ENCODE results near the gene XPC. TPM values are rescaled to one million over a fixed set of nuclear protein-coding genes. Genes with fewer than 3 reads are reported as not detected.

The XPC gene
- polyA plus RNA-seq, 1 of the 3 experiments (the other 2 are of a cell fraction) = 50.0 TPM

DNA sequence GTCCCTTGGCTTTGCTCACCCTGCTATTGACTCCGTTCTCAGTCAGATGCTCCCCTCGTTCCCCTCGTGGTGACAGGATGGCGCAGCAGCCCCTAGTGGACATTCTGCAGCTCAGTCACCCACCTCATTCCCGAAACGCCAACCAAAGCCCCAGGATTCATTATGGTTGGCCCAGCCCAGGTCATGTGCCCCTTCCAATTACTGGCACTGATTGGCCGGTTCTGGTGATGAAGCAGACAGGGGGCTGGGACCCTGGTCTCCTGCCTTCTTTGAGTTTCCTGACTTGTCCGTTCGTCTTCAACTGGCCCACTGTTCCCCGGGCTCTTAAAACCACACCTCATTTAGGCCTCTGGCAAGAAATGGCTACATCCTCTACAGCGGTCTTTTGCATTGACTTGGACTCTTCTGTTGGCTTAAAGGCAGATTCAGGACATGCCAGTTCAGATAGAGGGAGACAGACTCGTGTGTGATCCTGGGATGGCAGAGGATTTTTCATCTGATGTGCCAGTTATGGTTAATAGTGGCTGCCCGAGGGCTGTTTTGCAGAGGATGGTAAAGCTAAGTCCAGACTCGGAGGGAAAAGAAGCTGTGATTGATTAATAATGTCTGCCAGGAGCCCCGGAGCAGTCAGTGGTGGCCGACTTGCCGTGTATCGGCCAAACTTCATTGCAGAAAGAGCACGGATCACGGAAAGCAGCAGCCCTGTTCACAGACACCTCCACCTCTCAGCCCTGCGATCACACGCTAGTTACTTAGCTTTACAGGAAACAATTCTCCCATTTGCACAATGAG lies 38.1 kb upstream of the XPC start (continued):
- TF ChIP-seq, protein P1, sequence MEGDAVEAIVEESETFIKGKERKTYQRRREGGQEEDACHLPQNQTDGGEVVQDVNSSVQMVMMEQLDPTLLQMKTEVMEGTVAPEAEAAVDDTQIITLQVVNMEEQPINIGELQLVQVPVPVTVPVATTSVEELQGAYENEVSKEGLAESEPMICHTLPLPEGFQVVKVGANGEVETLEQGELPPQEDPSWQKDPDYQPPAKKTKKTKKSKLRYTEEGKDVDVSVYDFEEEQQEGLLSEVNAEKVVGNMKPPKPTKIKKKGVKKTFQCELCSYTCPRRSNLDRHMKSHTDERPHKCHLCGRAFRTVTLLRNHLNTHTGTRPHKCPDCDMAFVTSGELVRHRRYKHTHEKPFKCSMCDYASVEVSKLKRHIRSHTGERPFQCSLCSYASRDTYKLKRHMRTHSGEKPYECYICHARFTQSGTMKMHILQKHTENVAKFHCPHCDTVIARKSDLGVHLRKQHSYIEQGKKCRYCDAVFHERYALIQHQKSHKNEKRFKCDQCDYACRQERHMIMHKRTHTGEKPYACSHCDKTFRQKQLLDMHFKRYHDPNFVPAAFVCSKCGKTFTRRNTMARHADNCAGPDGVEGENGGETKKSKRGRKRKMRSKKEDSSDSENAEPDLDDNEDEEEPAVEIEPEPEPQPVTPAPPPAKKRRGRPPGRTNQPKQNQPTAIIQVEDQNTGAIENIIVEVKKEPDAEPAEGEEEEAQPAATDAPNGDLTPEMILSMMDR (IDR thresholded peaks at IDR 0.05) = peak; percentile 60
- peak; percentile 57 for TF ChIP-seq SMC3 (IDR thresholded peaks at IDR 0.05; ENCODE audit: low read depth, low read length)
- peak; percentile 87 for TF ChIP-seq POLR2AphosphoS5 (IDR thresholded peaks at IDR 0.05; ENCODE audit: low read depth, low read length)
- TF ChIP-seq SIN3A (IDR thresholded peaks at IDR 0.05; ENCODE audit: borderline replicate concordance, low read depth, low read length) = peak; percentile 42; the same call in 1 of the 2 replicates
- TF ChIP-seq, protein P2, sequence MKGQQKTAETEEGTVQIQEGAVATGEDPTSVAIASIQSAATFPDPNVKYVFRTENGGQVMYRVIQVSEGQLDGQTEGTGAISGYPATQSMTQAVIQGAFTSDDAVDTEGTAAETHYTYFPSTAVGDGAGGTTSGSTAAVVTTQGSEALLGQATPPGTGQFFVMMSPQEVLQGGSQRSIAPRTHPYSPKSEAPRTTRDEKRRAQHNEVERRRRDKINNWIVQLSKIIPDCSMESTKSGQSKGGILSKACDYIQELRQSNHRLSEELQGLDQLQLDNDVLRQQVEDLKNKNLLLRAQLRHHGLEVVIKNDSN (IDR thresholded peaks at IDR 0.05; ENCODE audit: borderline replicate concordance, low read depth) = peak; percentile 92
- TF ChIP-seq, protein P3, sequence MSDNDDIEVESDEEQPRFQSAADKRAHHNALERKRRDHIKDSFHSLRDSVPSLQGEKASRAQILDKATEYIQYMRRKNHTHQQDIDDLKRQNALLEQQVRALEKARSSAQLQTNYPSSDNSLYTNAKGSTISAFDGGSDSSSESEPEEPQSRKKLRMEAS (IDR thresholded peaks at IDR 0.05; ENCODE audit: low read depth) = peak; percentile 92
- TF ChIP-seq JUND (IDR thresholded peaks at IDR 0.05) = no peak
- TF ChIP-seq MXI1 (IDR thresholded peaks at IDR 0.05; ENCODE audit: low read depth, low read length) = peak; percentile 77
- peak; percentile 82; the same call in 1 of the 2 replicates for TF ChIP-seq RFX5 (IDR thresholded peaks at IDR 0.05; ENCODE audit: low read length)
- TF ChIP-seq, protein P4, sequence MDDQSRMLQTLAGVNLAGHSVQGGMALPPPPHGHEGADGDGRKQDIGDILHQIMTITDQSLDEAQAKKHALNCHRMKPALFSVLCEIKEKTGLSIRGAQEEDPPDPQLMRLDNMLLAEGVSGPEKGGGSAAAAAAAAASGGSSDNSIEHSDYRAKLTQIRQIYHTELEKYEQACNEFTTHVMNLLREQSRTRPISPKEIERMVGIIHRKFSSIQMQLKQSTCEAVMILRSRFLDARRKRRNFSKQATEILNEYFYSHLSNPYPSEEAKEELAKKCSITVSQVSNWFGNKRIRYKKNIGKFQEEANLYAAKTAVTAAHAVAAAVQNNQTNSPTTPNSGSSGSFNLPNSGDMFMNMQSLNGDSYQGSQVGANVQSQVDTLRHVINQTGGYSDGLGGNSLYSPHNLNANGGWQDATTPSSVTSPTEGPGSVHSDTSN (IDR thresholded peaks at IDR 0.05) = no peak

DNA sequence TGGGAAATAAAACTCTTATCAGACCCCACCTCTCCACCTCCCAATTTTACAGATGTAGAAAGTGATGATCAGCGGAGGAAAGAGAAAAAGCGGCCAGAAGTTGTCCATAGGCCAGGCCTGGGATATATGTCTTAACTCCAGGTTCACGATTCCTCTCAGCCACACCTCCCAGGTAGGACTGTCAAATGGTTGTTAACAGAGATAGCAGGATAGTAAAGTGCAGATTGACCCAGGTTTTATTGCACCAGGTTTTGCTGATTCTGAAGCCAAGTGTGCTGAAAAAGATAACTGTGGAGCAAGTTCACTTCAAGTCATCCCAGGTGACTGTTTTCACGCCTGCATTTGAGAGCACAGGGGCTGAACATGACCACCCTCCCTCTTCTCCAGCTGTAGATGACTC lies 36.4 kb upstream of the XPC start:
- WGBS (ENCODE audit: low lambda C conversion rate) = 90% methylated on average over 4 of the region's 4 CpGs
- Histone ChIP-seq H3K36me3 (replicated peaks in 1 of 2; ENCODE audit: control insufficient read depth in 1 of 2, insufficient read depth in 2 of 2, low read length in 1 of 2) (no peaks in the 10 kb centered on the region), H3K27ac (ENCODE audit: low read depth in 2 of 2, low read length in 1 of 2) (no peak overlapping the region), H2AFZ (ENCODE audit: low read depth) (no peak overlapping the region), H3K9ac (no peak overlapping the region), H3K9me2 (no peaks in the 10 kb centered on the region), H3K4me2 (no peak overlapping the region), H3F3A (replicated peaks; ENCODE audit: insufficient read depth) (peaks cover 18% of the 10 kb centered on the region), H3K27me3 (ENCODE audit: insufficient read depth) (no peaks in the 10 kb centered on the region), H3K4me3 (ENCODE audit: low read depth in 2 of 2, low read length in 1 of 2) (no peak overlapping the region), H3K4me1 (ENCODE audit: control insufficient read depth in 1 of 2, insufficient read depth in 2 of 2, low read depth in 1 of 2, low read length in 1 of 2) (peaks cover 2 to 6% of the 10 kb centered on the region in 2 experiments; a peak in 2 of 4 replicates), H4K20me1 (ENCODE audit: insufficient read depth) (no peaks in the 10 kb centered on the region), H3K9me3 (no peaks in the 10 kb centered on the region), H3K79me2 (ENCODE audit: insufficient read depth) (no peaks in the 10 kb centered on the region)
- DNase-seq = no peak
- TF ChIP-seq TAF1 (IDR thresholded peaks at IDR 0.05; ENCODE audit: borderline replicate concordance, low read depth, low read length) = no peak
- TF ChIP-seq EP300 (IDR thresholded peaks at IDR 0.05; ENCODE audit: borderline replicate concordance in 1 of 2, low read depth in 1 of 2, low read length in 1 of 2) = no peak
- TF ChIP-seq POLR2AphosphoS5 (IDR thresholded peaks at IDR 0.05; ENCODE audit: low read depth, low read length) = no peak
- TF ChIP-seq TCF12 (IDR thresholded peaks at IDR 0.05) = no peak
- TF ChIP-seq, protein P5, sequence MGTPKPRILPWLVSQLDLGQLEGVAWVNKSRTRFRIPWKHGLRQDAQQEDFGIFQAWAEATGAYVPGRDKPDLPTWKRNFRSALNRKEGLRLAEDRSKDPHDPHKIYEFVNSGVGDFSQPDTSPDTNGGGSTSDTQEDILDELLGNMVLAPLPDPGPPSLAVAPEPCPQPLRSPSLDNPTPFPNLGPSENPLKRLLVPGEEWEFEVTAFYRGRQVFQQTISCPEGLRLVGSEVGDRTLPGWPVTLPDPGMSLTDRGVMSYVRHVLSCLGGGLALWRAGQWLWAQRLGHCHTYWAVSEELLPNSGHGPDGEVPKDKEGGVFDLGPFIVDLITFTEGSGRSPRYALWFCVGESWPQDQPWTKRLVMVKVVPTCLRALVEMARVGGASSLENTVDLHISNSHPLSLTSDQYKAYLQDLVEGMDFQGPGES (IDR thresholded peaks at IDR 0.05; ENCODE audit: low read depth, low read length) = no peak
- no peak for TF ChIP-seq EZH2phosphoT487 (IDR thresholded peaks at IDR 0.05; ENCODE audit: borderline replicate concordance, low read depth)
- no peak for TF ChIP-seq GATA2 (CRISPR knock-in tag; IDR thresholded peaks at IDR 0.05)
- no peak for TF ChIP-seq GABPA (IDR thresholded peaks at IDR 0.05; ENCODE audit: low read depth)
- TF ChIP-seq RCOR1 (IDR thresholded peaks at IDR 0.05; ENCODE audit: low read length) = no peak
- ChIA-PET CTCF (interaction anchor here (1.5 to 8.1 kb wide), 4 partner anchors 11 to 319 kb away, joined by 4 to 115 read pairs (median 23); no protein-coding TSS in a partner anchor), POLR2A (no interaction called here)

All from SK-N-SH (cell line).